C4-2B (cell line): ENCODE measurements around the gene CPS1.

Experiments
- ZFX ChIP-seq: fragments of 450-650 bp; IDR thresholded peaks from 2 replicates; pipeline ENCODE4 v1.6.1; 2017
- TF ChIP-seq, protein P1 (sequence below): fragments of 450-650 bp; conservative IDR thresholded peaks from 2 replicates; pipeline ENCODE4 v1.5.1; 2017; ENCODE audit warnings: mild to moderate bottlenecking

DNA sequence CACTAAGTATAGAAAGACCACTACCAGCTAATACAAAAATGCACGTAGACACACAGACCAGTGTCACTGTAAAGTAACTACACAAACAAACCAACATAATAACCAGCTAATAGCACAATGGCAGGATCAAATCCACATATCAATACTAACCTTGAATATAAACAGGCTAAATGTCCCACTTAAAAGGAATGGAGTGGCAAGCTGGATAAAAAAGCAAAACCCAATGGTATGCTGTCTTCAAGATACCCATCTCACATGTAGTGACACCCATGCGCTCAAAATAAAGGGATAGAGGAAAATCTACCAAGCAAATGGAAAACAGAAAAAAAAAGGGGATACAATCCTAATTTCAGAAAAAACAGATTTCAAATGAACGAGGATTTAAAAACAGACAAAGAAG is 41.8 kb downstream of the CPS1 start:
- TF ChIP-seq, protein P1, sequence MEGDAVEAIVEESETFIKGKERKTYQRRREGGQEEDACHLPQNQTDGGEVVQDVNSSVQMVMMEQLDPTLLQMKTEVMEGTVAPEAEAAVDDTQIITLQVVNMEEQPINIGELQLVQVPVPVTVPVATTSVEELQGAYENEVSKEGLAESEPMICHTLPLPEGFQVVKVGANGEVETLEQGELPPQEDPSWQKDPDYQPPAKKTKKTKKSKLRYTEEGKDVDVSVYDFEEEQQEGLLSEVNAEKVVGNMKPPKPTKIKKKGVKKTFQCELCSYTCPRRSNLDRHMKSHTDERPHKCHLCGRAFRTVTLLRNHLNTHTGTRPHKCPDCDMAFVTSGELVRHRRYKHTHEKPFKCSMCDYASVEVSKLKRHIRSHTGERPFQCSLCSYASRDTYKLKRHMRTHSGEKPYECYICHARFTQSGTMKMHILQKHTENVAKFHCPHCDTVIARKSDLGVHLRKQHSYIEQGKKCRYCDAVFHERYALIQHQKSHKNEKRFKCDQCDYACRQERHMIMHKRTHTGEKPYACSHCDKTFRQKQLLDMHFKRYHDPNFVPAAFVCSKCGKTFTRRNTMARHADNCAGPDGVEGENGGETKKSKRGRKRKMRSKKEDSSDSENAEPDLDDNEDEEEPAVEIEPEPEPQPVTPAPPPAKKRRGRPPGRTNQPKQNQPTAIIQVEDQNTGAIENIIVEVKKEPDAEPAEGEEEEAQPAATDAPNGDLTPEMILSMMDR, result no peak
- no peak for TF ChIP-seq ZFX
